Omental fat pad (tissue), 4 donors: Measurements from ENCODE around the gene SH3BP1. TPM values are rescaled to one million over a fixed set of nuclear protein-coding genes. Genes with fewer than 3 reads are reported as not detected.

Experiments
- ATAC-seq: fragments of 150-250 bp; one replicate; pipeline ENCODE4 v1.9.1; 2016; ENCODE audit warnings: mild to moderate bottlenecking, moderate library complexity; ENCODE audit not compliant: low FRiP score
- DNase-seq: peaks from one replicate; pipeline ENCODE4 v3.0.0-alpha.2; 2019; ENCODE audit warnings: low spot score
- CTCF ChIP-seq, 3 donors: fragments of 450-650 bp; IDR thresholded peaks; one replicate each; pipeline ENCODE4 v1.5.1; 2016 to 2017; ENCODE audit warnings: antibody characterized with exemption in 3 of 3, mild to moderate bottlenecking in 3 of 3, moderate library complexity in 2 of 3
- total RNA-seq, 4 donors: library from RNA; depleted of rRNA; stranded (reverse); fragments of >200 nt; gene quantifications; one replicate each; pipeline ENCODE4 v1.1.0, GENCODE V29; 2016

Gene SH3BP1
- total RNA-seq, 4 donors from 2014 or later = 3.6 to 11.5 (median 8.2) TPM

DNA sequence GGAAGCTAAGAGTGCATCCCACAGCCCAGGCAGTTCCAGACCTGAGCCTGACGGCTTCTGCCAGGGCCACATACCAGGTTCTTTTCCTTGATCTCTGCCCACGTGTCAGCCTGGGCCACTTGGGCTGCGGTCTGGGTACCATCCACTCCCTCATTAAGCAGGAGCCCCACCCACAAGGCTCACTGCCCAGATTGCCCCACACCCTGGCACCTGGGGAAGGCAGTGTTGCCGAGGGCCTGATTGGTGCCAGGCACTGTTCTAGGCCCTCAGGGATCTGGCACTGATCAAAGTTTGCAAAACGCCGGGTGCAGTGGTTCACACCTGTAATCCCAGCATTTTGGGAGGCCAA lies 15.5 kb upstream of the SH3BP1 start:
- ATAC-seq (no peak), DNase-seq (no peak)
- TF ChIP-seq CTCF (IDR thresholded peaks at IDR 0.05) = no peak

- TF ChIP-seq CTCF (IDR thresholded peaks at IDR 0.05) = no peak
- DNase-seq (no peak), ATAC-seq (no peak)
Observed at GRCh38 chr22:37624876-37625275, 14.6 kb upstream of the SH3BP1 start.

GRCh38 chr22:37625737-37626136 lies 13.7 kb upstream of the SH3BP1 start:
- DNase-seq (no peak), ATAC-seq (no peak)
- no peak for TF ChIP-seq CTCF (IDR thresholded peaks at IDR 0.05)

- TF ChIP-seq CTCF (IDR thresholded peaks at IDR 0.05) = no peak
- ATAC-seq = peak; percentile 82
- DNase-seq = no peak
Observed at GRCh38 chr22:37626144-37626543, 13.3 kb upstream of the SH3BP1 start.

GRCh38 chr22:37626556-37627075 lies 12.9 kb upstream of the SH3BP1 start:
- no peak for DNase-seq
- no peak for TF ChIP-seq CTCF (IDR thresholded peaks at IDR 0.05)
- ATAC-seq = no peak

DNA sequence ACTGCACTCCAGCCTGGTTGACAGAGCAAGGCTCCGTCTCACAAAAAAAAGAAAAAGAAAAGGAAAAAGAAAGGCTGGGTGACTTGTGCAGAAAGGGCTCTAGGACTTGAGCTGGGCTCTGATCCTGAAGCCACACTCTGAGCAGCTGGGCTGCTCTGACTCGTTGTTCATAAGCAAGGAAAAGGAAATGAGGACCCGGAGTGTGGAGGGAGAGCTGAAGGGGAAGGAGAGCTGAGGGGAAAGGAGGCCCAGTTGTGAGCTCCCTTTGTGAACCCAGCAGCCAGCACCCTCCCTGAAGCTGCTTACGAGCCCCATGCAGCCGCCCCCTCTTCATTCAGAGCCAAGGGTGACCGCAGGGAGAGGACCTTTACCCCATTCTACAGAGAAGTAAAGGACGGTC lies 12.3 kb upstream of the SH3BP1 start:
- DNase-seq = no peak
- TF ChIP-seq CTCF (IDR thresholded peaks at IDR 0.05) = no peak
- ATAC-seq = no peak

DNA sequence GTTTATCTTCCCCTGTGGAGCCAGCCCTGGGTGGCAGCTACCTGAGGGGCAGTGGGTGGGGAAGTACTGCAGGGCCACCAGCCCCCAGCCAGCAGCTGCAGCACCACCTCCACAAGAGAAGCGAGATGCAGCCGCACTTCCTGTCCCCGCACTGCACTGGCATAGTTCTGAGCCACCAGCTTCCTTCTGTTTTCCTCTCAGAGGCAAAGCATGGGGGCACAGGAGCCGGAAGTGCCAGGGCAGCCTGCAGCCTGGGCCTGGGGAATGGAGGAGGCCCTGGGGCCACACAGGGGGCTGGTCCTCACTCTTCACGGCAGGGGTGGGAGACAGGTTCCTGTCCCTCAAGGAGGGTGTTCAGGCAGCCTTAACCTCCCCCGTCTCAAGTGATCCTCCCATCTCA lies 11.9 kb upstream of the SH3BP1 start:
- DNase-seq (no peak), ATAC-seq (no peak)
- TF ChIP-seq CTCF (IDR thresholded peaks at IDR 0.05) = no peak
